ENCODE measurements around the gene FCHSD2.
"Not testable (repeated sequence)": the region's sequence is repeated elsewhere in the genome, so short reads cannot be mapped to it uniquely, and the experiment has no call there.

Gene FCHSD2

GRCh38 chr11:72872012-72872411, 270.1 kb downstream of the FCHSD2 start:
- DNase-seq (ENCODE audit: insufficient read length, low spot score) (no peak), FAIRE-seq (no peak)
- TF ChIP-seq PAX5 (IDR thresholded peaks at IDR 0.05; ENCODE audit: insufficient read depth, low read length, severe bottlenecking) (no peak), SPI1 (IDR thresholded peaks at IDR 0.05; ENCODE audit: low read depth, low read length) (no peak), POLR2A (IDR thresholded peaks at IDR 0.05; ENCODE audit: low read depth, low read length) (no peak), POLR2AphosphoS5 (IDR thresholded peaks at IDR 0.05; ENCODE audit: low read depth, low read length) (no peak), TAF1 (IDR thresholded peaks at IDR 0.05; ENCODE audit: low read depth, low read length) (no peak), POU2F2 (IDR thresholded peaks at IDR 0.05; ENCODE audit: low read depth, low read length) (no peak)

- FAIRE-seq: no peak
- TF ChIP-seq POLR2AphosphoS5 (IDR thresholded peaks at IDR 0.05; ENCODE audit: low read depth, low read length) (no peak), POLR2A (IDR thresholded peaks at IDR 0.05; ENCODE audit: low read depth, low read length) (no peak), POU2F2 (IDR thresholded peaks at IDR 0.05; ENCODE audit: low read depth, low read length) (no peak), TAF1 (IDR thresholded peaks at IDR 0.05; ENCODE audit: low read depth, low read length) (no peak), SPI1 (IDR thresholded peaks at IDR 0.05; ENCODE audit: low read depth, low read length) (no peak)
- DNase-seq (ENCODE audit: insufficient read length, low spot score): no peak
These were observed 271.0 kb downstream of the FCHSD2 start for GRCh38 chr11:72871119-72871518.

GRCh38 chr11:72869831-72870230, 272.3 kb downstream of the FCHSD2 start:
- FAIRE-seq (no peak), DNase-seq (ENCODE audit: insufficient read length, low spot score) (no peak)
- no peak for TF ChIP-seq TAF1 (IDR thresholded peaks at IDR 0.05; ENCODE audit: low read depth, low read length)
- no peak for TF ChIP-seq PAX5 (IDR thresholded peaks at IDR 0.05; ENCODE audit: insufficient read depth, low read length, severe bottlenecking)
- TF ChIP-seq POLR2AphosphoS5 (IDR thresholded peaks at IDR 0.05; ENCODE audit: low read depth, low read length): no peak
- TF ChIP-seq POLR2A (IDR thresholded peaks at IDR 0.05; ENCODE audit: low read depth, low read length): no peak
- TF ChIP-seq SPI1 (IDR thresholded peaks at IDR 0.05; ENCODE audit: low read depth, low read length): no peak

- no peak for DNase-seq (ENCODE audit: insufficient read length, low spot score)
- FAIRE-seq: no peak
- TF ChIP-seq POLR2A (IDR thresholded peaks at IDR 0.05; ENCODE audit: low read depth, low read length) (no peak), SPI1 (IDR thresholded peaks at IDR 0.05; ENCODE audit: low read depth, low read length) (no peak), POLR2AphosphoS5 (IDR thresholded peaks at IDR 0.05; ENCODE audit: low read depth, low read length) (no peak), POU2F2 (IDR thresholded peaks at IDR 0.05; ENCODE audit: low read depth, low read length) (no peak)
These were observed 274.1 kb downstream of the FCHSD2 start for GRCh38 chr11:72867970-72868369.

- FAIRE-seq: no peak
- no peak for DNase-seq (ENCODE audit: insufficient read length, low spot score)
- TF ChIP-seq POU2F2 (IDR thresholded peaks at IDR 0.05; ENCODE audit: low read depth, low read length): no peak
- TF ChIP-seq POLR2AphosphoS5 (IDR thresholded peaks at IDR 0.05; ENCODE audit: low read depth, low read length): no peak
- no peak for TF ChIP-seq PAX5 (IDR thresholded peaks at IDR 0.05; ENCODE audit: insufficient read depth, low read length, severe bottlenecking)
- no peak for TF ChIP-seq SPI1 (IDR thresholded peaks at IDR 0.05; ENCODE audit: low read depth, low read length)
- no peak for TF ChIP-seq POLR2A (IDR thresholded peaks at IDR 0.05; ENCODE audit: low read depth, low read length)
- TF ChIP-seq TAF1 (IDR thresholded peaks at IDR 0.05; ENCODE audit: low read depth, low read length): no peak
These were observed 277.1 kb downstream of the FCHSD2 start for GRCh38 chr11:72864702-72865655.

- no peak for DNase-seq (ENCODE audit: insufficient read length, low spot score)
- TF ChIP-seq POU2F2 (IDR thresholded peaks at IDR 0.05; ENCODE audit: low read depth, low read length): no peak
- TF ChIP-seq PAX5 (IDR thresholded peaks at IDR 0.05; ENCODE audit: insufficient read depth, low read length, severe bottlenecking): no peak
- no peak for TF ChIP-seq SPI1 (IDR thresholded peaks at IDR 0.05; ENCODE audit: low read depth, low read length)
- TF ChIP-seq POLR2A (IDR thresholded peaks at IDR 0.05; ENCODE audit: low read depth, low read length): no peak
- TF ChIP-seq POLR2AphosphoS5 (IDR thresholded peaks at IDR 0.05; ENCODE audit: low read depth, low read length): no peak
- TF ChIP-seq TAF1 (IDR thresholded peaks at IDR 0.05; ENCODE audit: low read depth, low read length): no peak
- FAIRE-seq: no peak
These were observed 278.2 kb downstream of the FCHSD2 start for GRCh38 chr11:72863916-72864315.

- FAIRE-seq (no peak), DNase-seq (ENCODE audit: insufficient read length, low spot score) (no peak)
- TF ChIP-seq PAX5 (IDR thresholded peaks at IDR 0.05; ENCODE audit: insufficient read depth, low read length, severe bottlenecking) (no peak), POLR2AphosphoS5 (IDR thresholded peaks at IDR 0.05; ENCODE audit: low read depth, low read length) (no peak), TAF1 (IDR thresholded peaks at IDR 0.05; ENCODE audit: low read depth, low read length) (no peak), SPI1 (IDR thresholded peaks at IDR 0.05; ENCODE audit: low read depth, low read length) (no peak)
These were observed 279.0 kb downstream of the FCHSD2 start for GRCh38 chr11:72863091-72863490.

- FAIRE-seq (no peak), DNase-seq (ENCODE audit: insufficient read length, low spot score) (no peak)
- no peak for TF ChIP-seq POLR2A (IDR thresholded peaks at IDR 0.05; ENCODE audit: low read depth, low read length)
- no peak for TF ChIP-seq PAX5 (IDR thresholded peaks at IDR 0.05; ENCODE audit: insufficient read depth, low read length, severe bottlenecking)
- no peak for TF ChIP-seq POU2F2 (IDR thresholded peaks at IDR 0.05; ENCODE audit: low read depth, low read length)
These were observed 281.5 kb downstream of the FCHSD2 start for GRCh38 chr11:72860592-72860991.

- FAIRE-seq: no peak
- TF ChIP-seq TAF1 (IDR thresholded peaks at IDR 0.05; ENCODE audit: low read depth, low read length) (no peak), SPI1 (IDR thresholded peaks at IDR 0.05; ENCODE audit: low read depth, low read length) (no peak), POLR2A (IDR thresholded peaks at IDR 0.05; ENCODE audit: low read depth, low read length) (no peak), POLR2AphosphoS5 (IDR thresholded peaks at IDR 0.05; ENCODE audit: low read depth, low read length) (no peak), POU2F2 (IDR thresholded peaks at IDR 0.05; ENCODE audit: low read depth, low read length) (no peak), PAX5 (IDR thresholded peaks at IDR 0.05; ENCODE audit: insufficient read depth, low read length, severe bottlenecking) (no peak)
- DNase-seq (ENCODE audit: insufficient read length, low spot score): no peak
These were observed 282.1 kb downstream of the FCHSD2 start for GRCh38 chr11:72860010-72860409.

GRCh38 chr11:72859126-72859525, 283.0 kb downstream of the FCHSD2 start:
- no peak for TF ChIP-seq TAF1 (IDR thresholded peaks at IDR 0.05; ENCODE audit: low read depth, low read length)
- TF ChIP-seq PAX5 (IDR thresholded peaks at IDR 0.05; ENCODE audit: insufficient read depth, low read length, severe bottlenecking): no peak
- TF ChIP-seq SPI1 (IDR thresholded peaks at IDR 0.05; ENCODE audit: low read depth, low read length): no peak
- TF ChIP-seq POU2F2 (IDR thresholded peaks at IDR 0.05; ENCODE audit: low read depth, low read length): no peak
- no peak for TF ChIP-seq POLR2A (IDR thresholded peaks at IDR 0.05; ENCODE audit: low read depth, low read length)
- no peak for TF ChIP-seq POLR2AphosphoS5 (IDR thresholded peaks at IDR 0.05; ENCODE audit: low read depth, low read length)
- DNase-seq (ENCODE audit: insufficient read length, low spot score): no peak
- FAIRE-seq: no peak

- not testable (repeated sequence) for FAIRE-seq; DNase-seq (ENCODE audit: insufficient read length, low spot score)
These were observed 283.9 kb downstream of the FCHSD2 start for GRCh38 chr11:72858267-72858666.

Data from GM12891 (cell line).